K562 (cell line): ENCODE data around the gene CMIP. TPM values are rescaled to one million over a fixed set of nuclear protein-coding genes. Genes with fewer than 3 reads are reported as not detected.

ENCODE experiments used
- ATAC-seq: fragments of 200-7000 bp; cut with Tn5 transposase; 3 replicates; pipeline ENCODE4 v1.9.1; 2020; ENCODE audit warnings: moderate library complexity
- BruUV-seq: library from RNA; stranded (reverse); fragments of 400-500 nt; replicated peaks from 2 replicates; lab custom pipeline; 2021; lab: Mats Ljungman, UMichigan
- CTCF ChIA-PET: fragments of 300-600 bp; formaldehyde crosslinking; extraction: SDS; loops from one replicate; lab custom pipeline; 2021; ENCODE audit warnings: low intra/inter-chr PET ratio; lab: Yijun Ruan, JAX
- POLR2A ChIA-PET: fragments of 300-600, 350-650 bp; sonication (Branson Sonifier 250); formaldehyde crosslinking; extraction: SDS; loops from one replicate; lab custom pipeline; 2021; ENCODE audit warnings: antibody characterized with exemption, inconsistent platforms; lab: Yijun Ruan, JAX
- DNase-seq, 4 experiments: peaks; one replicate each; pipeline versions ENCODE4 v3.0.0 to v3.0.0-alpha.2; 2011 to 2018; ENCODE audit warnings: low spot score in 3 of 4, mixed read lengths in 3 of 4; ENCODE audit errors: extremely low read depth in 1 of 4
- FAIRE-seq: peaks from 2 replicates; lab custom pipeline; 2011; peaks lifted over from hg19 to GRCh38; lab: Jason Lieb, UNC
- H2AFZ ChIP-seq: 2 replicates; pipeline ENCODE4 v1.6.0; 2011; ENCODE audit warnings: low read depth, low read length, control low read depth, inconsistent platforms
- H3K27ac ChIP-seq: fragments of 200-600 bp; 3 replicates; pipeline ENCODE4 v1.8.0; 2011; ENCODE audit warnings: low read depth, mild to moderate bottlenecking, control low read depth, inconsistent platforms, low read length, moderate library complexity, mixed read lengths; ENCODE audit errors: extremely low read depth
- H3K27me3 ChIP-seq, 2 experiments: fragments of 300-600 bp in 1 of 2; 2 replicates in 1 of 2; 3 replicates in 1 of 2; pipeline versions ENCODE4 v1.6.0 to v1.8.0; 2011; ENCODE audit warnings: inconsistent platforms in 2 of 2, low read length in 2 of 2, mild to moderate bottlenecking in 1 of 2, mixed read lengths in 1 of 2, moderate library complexity in 1 of 2; ENCODE audit not compliant: control insufficient read depth in 2 of 2, insufficient read depth in 2 of 2
- H3K36me3 ChIP-seq: fragments of 300-600 bp; 3 replicates; pipeline ENCODE4 v1.8.0; 2011; ENCODE audit warnings: mild to moderate bottlenecking, low read length, inconsistent platforms; ENCODE audit not compliant: control insufficient read depth, insufficient read depth
- H3K4me1 ChIP-seq, 2 experiments: fragments of 200-600 bp in 1 of 2; replicated peaks in 1 of 2; 2 replicates in 1 of 2; 3 replicates in 1 of 2; pipeline versions ENCODE4 v1.5.1 to v1.8.0; 2011; ENCODE audit warnings: inconsistent platforms in 2 of 2, low read length in 2 of 2, mild to moderate bottlenecking in 1 of 2, mixed read lengths in 1 of 2, moderate library complexity in 1 of 2; ENCODE audit not compliant: control insufficient read depth in 2 of 2, insufficient read depth in 2 of 2
- H3K4me2 ChIP-seq: 2 replicates; pipeline ENCODE4 v1.6.1; 2011; ENCODE audit warnings: low read length, control low read depth, inconsistent platforms, mixed read lengths; ENCODE audit not compliant: insufficient read depth
- H3K4me3 ChIP-seq: fragments of 200-600 bp; sonication (generic), shearing (Covaris generic); 2 replicates; pipeline ENCODE4 v1.5.1; 2016; ENCODE audit warnings: control low read depth, inconsistent platforms
- H3K79me2 ChIP-seq: fragments of 200-600 bp; 3 replicates; pipeline ENCODE4 v1.8.0; 2011; ENCODE audit warnings: low read length, inconsistent platforms; ENCODE audit not compliant: control insufficient read depth, insufficient read depth
- H3K9ac ChIP-seq, 2 experiments: 2 replicates each; pipeline versions ENCODE4 v1.6.0 to v1.6.1; 2011; ENCODE audit warnings: low read depth in 2 of 2, low read length in 2 of 2, control low read depth in 1 of 2, inconsistent platforms in 1 of 2, mild to moderate bottlenecking in 1 of 2, mixed read lengths in 1 of 2; ENCODE audit not compliant: insufficient read depth in 1 of 2
- H3K9me1 ChIP-seq: one replicate; pipeline ENCODE4 v1.6.0; 2011; ENCODE audit warnings: inconsistent platforms, mild to moderate bottlenecking, low read length, moderate library complexity; ENCODE audit not compliant: control insufficient read depth, insufficient read depth
- H3K9me3 ChIP-seq: replicated peaks from 2 replicates; pipeline ENCODE4 v1.5.1; 2011; ENCODE audit warnings: low read depth, low read length, inconsistent platforms; ENCODE audit not compliant: control insufficient read depth, insufficient read depth
- H4K20me1 ChIP-seq: replicated peaks from 2 replicates; pipeline ENCODE4 v1.6.1; 2011; ENCODE audit warnings: low read length, inconsistent platforms, mixed read lengths; ENCODE audit not compliant: control insufficient read depth, insufficient read depth
- ADNP ChIP-seq: fragments of 200-800 bp; sonication (Bioruptor generic); IDR thresholded peaks from 2 replicates; pipeline ENCODE4 v1.6.1; 2016; ENCODE audit warnings: missing genetic modification characterization, missing compliant biosample characterization
- ELK3 ChIP-seq: fragments of 450-650 bp; formaldehyde crosslinking; IDR thresholded peaks from 2 replicates; pipeline ENCODE4 v1.4.0; 2020; ENCODE audit warnings: mild to moderate bottlenecking
- HDAC2 ChIP-seq: fragments of 450-650 bp; IDR thresholded peaks from 2 replicates; pipeline ENCODE4 v1.6.1; 2016; ENCODE audit warnings: mild to moderate bottlenecking
- HSF4 ChIP-seq: fragments of 250-450 bp; sonication (Bioruptor Pico); IDR thresholded peaks from 2 replicates; pipeline ENCODE4 v2.1.2; 2022; ENCODE audit warnings: mild to moderate bottlenecking, moderate library complexity, borderline replicate concordance
- NFIC ChIP-seq: fragments of 450-650 bp; IDR thresholded peaks from 2 replicates; pipeline ENCODE4 v1.6.1; 2017; ENCODE audit warnings: mild to moderate bottlenecking, inconsistent platforms
- NR0B1 ChIP-seq: fragments of 450-650 bp; IDR thresholded peaks from one replicate; pipeline ENCODE4 v1.6.1; 2018; ENCODE audit warnings: mild to moderate bottlenecking, moderate library complexity; ENCODE audit not compliant: partially characterized antibody
- NR3C1 ChIP-seq: sonication (generic); formaldehyde crosslinking; IDR thresholded peaks from 2 replicates; pipeline ENCODE4 v1.8.1; 2022; ENCODE audit warnings: missing genetic modification reagents
- POLR2B ChIP-seq: fragments of 450-650 bp; IDR thresholded peaks from 2 replicates; pipeline ENCODE4 v1.6.1; 2018; ENCODE audit warnings: low read depth; ENCODE audit not compliant: partially characterized antibody
- RAD21 ChIP-seq, 2 experiments: fragments of 250-450 bp in 1 of 2; fragments of 450-650 bp in 1 of 2; sonication (Bioruptor Pico) in 1 of 2; formaldehyde crosslinking in 1 of 2; IDR thresholded peaks in 1 of 2; conservative IDR thresholded peaks in 1 of 2; 2 replicates each; pipeline versions ENCODE4 v1.4.0 to v1.8.0; 2020 to 2022; ENCODE audit warnings: mild to moderate bottlenecking in 2 of 2, moderate library complexity in 1 of 2
- SP1 ChIP-seq: sonication (generic); formaldehyde crosslinking; IDR thresholded peaks from 2 replicates; pipeline ENCODE4 v1.8.1; 2022; ENCODE audit warnings: mild to moderate bottlenecking, missing genetic modification reagents
- TBP ChIP-seq: optimal IDR thresholded peaks from 2 replicates; pipeline ENCODE3; 2011; ENCODE audit warnings: low read depth, low read length, improper control_type of control experiment
- TCF3 ChIP-seq: sonication (generic); formaldehyde crosslinking; IDR thresholded peaks from 2 replicates; pipeline ENCODE4 v1.4.0; 2020; ENCODE audit warnings: mild to moderate bottlenecking, missing genetic modification reagents
- ZBTB33 ChIP-seq: sonication (generic); formaldehyde crosslinking; IDR thresholded peaks from 2 replicates; pipeline ENCODE4 v1.8.1; 2023; ENCODE audit warnings: mild to moderate bottlenecking, missing genetic modification reagents
- ZC3H8 ChIP-seq: fragments of 450-650 bp; IDR thresholded peaks from 2 replicates; pipeline ENCODE4 v1.6.1; 2017
- ZNF23 ChIP-seq: fragments of 250-450 bp; sonication (Bioruptor Pico); IDR thresholded peaks from 2 replicates; pipeline ENCODE4 v1.4.0; 2020; ENCODE audit warnings: mild to moderate bottlenecking
- ZNF444 ChIP-seq: fragments of 250-450 bp; sonication (Bioruptor Pico); IDR thresholded peaks from 2 replicates; pipeline ENCODE4 v1.4.0; 2020; ENCODE audit warnings: mild to moderate bottlenecking, moderate library complexity
- WGBS: fragments of 100-300 bp; shearing (Covaris generic); methylation state at CpG from one replicate; pipeline ENCODE4 v1.1.6; 2016; ENCODE audit warnings: low coverage, mixed read lengths; ENCODE audit not compliant: insufficient coverage; ENCODE audit errors: missing lambda C conversion rate; 5-methylcytosine and 5-hydroxymethylcytosine counted together
- in situ Hi-C: fragments of 300-500 bp; cut with MboI; formaldehyde crosslinking; loops from 4 replicates; pipeline ENCODE4 v1.15.0; 2018; ENCODE audit warnings: inconsistent platforms, mixed read lengths
- intact Hi-C: fragments of 100-400 bp; cut with micrococcal nuclease; formaldehyde crosslinking; loops from 2 replicates; pipeline ENCODE4 v1.14.2; 2022
- polyA plus RNA-seq, 8 experiments: library from polyadenylated mRNA; depleted of rRNA in 4 of 8; stranded (reverse) in 5 of 8; unstranded in 3 of 8; fragments of >200 nt; fragmentation: Nextera tagmentation in 2 of 8; fragmentation: Illumina TruSeq in 1 of 8; extraction: Ambion mirVana in 2 of 8; extraction: Trizol in 1 of 8; gene quantifications; 2 replicates each; pipeline versions ENCODE4 v1.2.1 to v1.2.3, GENCODE V29; 2011 to 2014; ENCODE audit warnings: inconsistent platforms in 1 of 8, missing spikeins in 1 of 8
- total RNA-seq, 7 experiments: library from RNA; depleted of rRNA in 6 of 7; stranded (reverse); fragments of >200 nt in 6 of 7; fragmentation: Illumina TruSeq in 2 of 7; extraction: Trizol in 2 of 7; gene quantifications; 2 replicates each; pipeline versions ENCODE4 v1.2.1 to v1.2.3, GENCODE V29; 2011 to 2021; ENCODE audit warnings: low replicate concordance in 1 of 7

Gene CMIP
- total and polyA plus RNA-seq, 9 of the 15 experiments (the other 6 are each of a cell fraction or from before 2014, with no cell fraction given): 0.94 to 82.5 (median 10.3) TPM

GRCh38 chr16:81515721-81516120 is 71.1 kb downstream of the CMIP start:
- no peak for FAIRE-seq
- TF ChIP-seq HSF4 (CRISPR knock-in tag) (no peak), ADNP (tag) (no peak), NFIC (no peak), RAD21 (CRISPR knock-in tag; conservative IDR thresholded peaks at IDR 0.05 in 1 of 2, IDR thresholded peaks at IDR 0.05 in 1 of 2) (no peak), ZNF444 (CRISPR knock-in tag) (no peak), ZNF23 (CRISPR knock-in tag) (no peak), ZBTB33 (no peak), ELK3 (CRISPR knock-in tag) (no peak), TCF3 (CRISPR knock-in tag) (no peak), ZC3H8 (no peak), SP1 (CRISPR knock-in tag) (no peak), POLR2B (no peak), NR3C1 (no peak), TBP (no peak), NR0B1 (no peak), HDAC2 (no peak)
- H3K4me1 ChIP-seq: peaks cover 18 to 26% of the 10 kb centered on the region in 2 experiments; a peak in 4 of 5 replicates
- POLR2A ChIA-PET: interaction anchor here (0.8 to 2.2 kb wide), 4 partner anchors 12 to 22 kb away, joined by 3 to 15 read pairs (median 5); no protein-coding TSS in a partner anchor
- no peaks in the 10 kb centered on the region for H3K9me3 ChIP-seq
- H3K4me3 ChIP-seq: no peak overlapping the region
- no peak for DNase-seq
- H3K36me3 ChIP-seq: peaks cover 28% of the 10 kb centered on the region; the same call in 2 of the 3 replicates
- no peak overlapping the region for H3K27ac ChIP-seq
- H2AFZ ChIP-seq: no peak overlapping the region
- H3K27me3 ChIP-seq: no peaks in the 10 kb centered on the region
- H4K20me1 ChIP-seq: peaks cover 6% of the 10 kb centered on the region; the same call in 1 of the 2 replicates
- BruUV-seq: no TSS peak
- intact Hi-C loops (no loop called here), in situ Hi-C loops (no loop called here)
- peaks cover 81% of the 10 kb centered on the region for H3K79me2 ChIP-seq
- no peak overlapping the region for H3K4me2 ChIP-seq
- WGBS: 73% methylated on average over 10 of the region's 10 CpGs
- peak overlapping the region in 1 of 2 experiments; percentile 78; a peak in 2 of 4 replicates for H3K9ac ChIP-seq
- ATAC-seq: no peak
- no peaks in the 10 kb centered on the region for H3K9me1 ChIP-seq
- CTCF ChIA-PET: no interaction called here
